Measurements from ENCODE around the gene GAS1. TPM values are rescaled to one million over a fixed set of nuclear protein-coding genes. Genes with fewer than 3 reads are reported as not detected.

GAS1 gene
- total RNA-seq, 1 experiment from 2014 or later = 0.07 TPM

GRCh38 chr9:86942281-86943200 is 4.8 kb downstream of the GAS1 start:
- H3K79me2 ChIP-seq (ENCODE audit: insufficient read depth, low read length) = no peaks in the 10 kb centered on the region
- H2AFZ ChIP-seq (ENCODE audit: low read depth, low read length, poor library complexity, severe bottlenecking) = no peak overlapping the region
- intact Hi-C loops (cut with micrococcal nuclease) = no loop called here
- DNase-seq (ENCODE audit: low read depth, low spot score) (no peak), ATAC-seq (no peak)
- TF ChIP-seq TCF7L2 (IDR thresholded peaks at IDR 0.05; ENCODE audit: borderline replicate concordance, extremely low read depth, insufficient read depth, insufficient read length) (no peak), POLR2A (IDR thresholded peaks at IDR 0.05; ENCODE audit: borderline replicate concordance, extremely low read depth, insufficient read depth, insufficient read length) (no peak), EZH2phosphoT487 (IDR thresholded peaks at IDR 0.05; ENCODE audit: borderline replicate concordance) (no peak), ZBTB33 (IDR thresholded peaks at IDR 0.05; ENCODE audit: extremely low read depth, insufficient replicate concordance, low read length) (no peak), CTCF (IDR thresholded peaks at IDR 0.05 in 2 of 3, conservative IDR thresholded peaks at IDR 0.05 in 1 of 3; ENCODE audit: borderline replicate concordance in 1 of 3, insufficient read depth in 1 of 3, low read depth in 2 of 3, low read length in 2 of 3) (no peak), CBX3 (IDR thresholded peaks at IDR 0.05; ENCODE audit: low read depth) (no peak), POLR2AphosphoS5 (IDR thresholded peaks at IDR 0.05; ENCODE audit: low read depth, low read length) (no peak), ZFX (IDR thresholded peaks at IDR 0.05) (no peak), FOSL1 (IDR thresholded peaks at IDR 0.05; ENCODE audit: low read depth) (no peak), EGR1 (IDR thresholded peaks at IDR 0.05; ENCODE audit: low read depth) (no peak)
- no peaks in the 10 kb centered on the region; the same call in 1 of the 2 replicates for H4K20me1 ChIP-seq (ENCODE audit: insufficient read depth)
- H3K4me2 ChIP-seq (ENCODE audit: low read length) = no peak overlapping the region
- ChIA-PET POLR2A (no interaction called here), RAD21 (ENCODE audit: low non-redundant PET in 1 of 2, low total read pairs in 2 of 2, uncharacterized antibody in 2 of 2, unreplicated experiment in 2 of 2) (no interaction called here), CTCF (no interaction called here)
- no peak overlapping the region for H3K27ac ChIP-seq (ENCODE audit: low read depth, low read length)
- H3K4me3 ChIP-seq (replicated peaks in 1 of 2; ENCODE audit: low read depth in 1 of 2, low read length in 2 of 2) = no peak overlapping the region
- no TSS peak for BruUV-seq (replicated peaks)
- peaks cover 0 to 3% of the 10 kb centered on the region in 2 experiments; a peak in 1 of 4 replicates for H3K4me1 ChIP-seq (ENCODE audit: control insufficient read depth in 1 of 2, insufficient read depth in 2 of 2, low read length in 2 of 2)
- no peaks in the 10 kb centered on the region for H3K36me3 ChIP-seq (ENCODE audit: control insufficient read depth in 1 of 2, insufficient read depth in 2 of 2, low read length in 2 of 2)
- no peak overlapping the region for H3K9ac ChIP-seq (ENCODE audit: low read length)
- H3K9me3 ChIP-seq (ENCODE audit: control insufficient read depth in 1 of 2, insufficient read depth in 1 of 2, low read depth in 1 of 2, low read length in 2 of 2) = no peaks in the 10 kb centered on the region
- no peaks in the 10 kb centered on the region for H3K9me2 ChIP-seq (ENCODE audit: insufficient read depth)
- peaks cover 68% of the 10 kb centered on the region for H3K27me3 ChIP-seq (ENCODE audit: insufficient read depth, low read length)

All from HCT116 (cell line).